LNCAP (cell line): ENCODE data around the gene BTBD6.

Source experiments
- TF ChIP-seq, protein P1 (sequence below): fragments of 450-650 bp; IDR thresholded peaks from 2 replicates; pipeline ENCODE4 v1.5.1; 2017; ENCODE audit warnings: mild to moderate bottlenecking

BTBD6 gene

DNA sequence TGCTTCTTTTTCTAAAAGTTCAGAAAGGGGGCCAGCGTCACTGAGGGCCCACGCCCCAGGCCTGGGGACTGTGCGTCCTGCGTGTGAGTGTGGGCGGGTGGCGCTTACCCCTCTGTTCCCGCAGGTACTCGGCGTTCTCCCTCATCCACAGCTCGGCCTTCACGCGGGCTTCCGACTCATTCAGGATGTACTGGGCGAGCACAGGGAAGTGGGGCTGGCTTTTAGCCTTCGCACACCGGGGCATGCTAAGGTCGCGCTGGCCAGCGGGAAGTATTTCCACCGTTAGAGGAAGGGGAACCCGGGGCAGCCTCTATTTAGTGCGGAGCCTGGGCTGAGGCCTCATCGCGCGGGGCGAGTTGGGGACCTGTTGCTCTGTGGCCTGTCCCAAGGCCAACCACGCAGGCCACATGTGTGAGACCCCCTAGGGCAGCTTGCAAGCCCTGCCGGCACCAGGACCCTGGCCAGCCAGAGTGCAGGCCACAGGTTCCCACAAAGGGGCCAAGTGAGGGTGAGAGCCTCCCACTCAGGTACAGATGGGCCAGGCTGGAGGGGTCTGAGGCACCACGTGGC, 29.2 kb upstream of the BTBD6 start:
- TF ChIP-seq, protein P1, sequence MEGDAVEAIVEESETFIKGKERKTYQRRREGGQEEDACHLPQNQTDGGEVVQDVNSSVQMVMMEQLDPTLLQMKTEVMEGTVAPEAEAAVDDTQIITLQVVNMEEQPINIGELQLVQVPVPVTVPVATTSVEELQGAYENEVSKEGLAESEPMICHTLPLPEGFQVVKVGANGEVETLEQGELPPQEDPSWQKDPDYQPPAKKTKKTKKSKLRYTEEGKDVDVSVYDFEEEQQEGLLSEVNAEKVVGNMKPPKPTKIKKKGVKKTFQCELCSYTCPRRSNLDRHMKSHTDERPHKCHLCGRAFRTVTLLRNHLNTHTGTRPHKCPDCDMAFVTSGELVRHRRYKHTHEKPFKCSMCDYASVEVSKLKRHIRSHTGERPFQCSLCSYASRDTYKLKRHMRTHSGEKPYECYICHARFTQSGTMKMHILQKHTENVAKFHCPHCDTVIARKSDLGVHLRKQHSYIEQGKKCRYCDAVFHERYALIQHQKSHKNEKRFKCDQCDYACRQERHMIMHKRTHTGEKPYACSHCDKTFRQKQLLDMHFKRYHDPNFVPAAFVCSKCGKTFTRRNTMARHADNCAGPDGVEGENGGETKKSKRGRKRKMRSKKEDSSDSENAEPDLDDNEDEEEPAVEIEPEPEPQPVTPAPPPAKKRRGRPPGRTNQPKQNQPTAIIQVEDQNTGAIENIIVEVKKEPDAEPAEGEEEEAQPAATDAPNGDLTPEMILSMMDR = no peak

DNA sequence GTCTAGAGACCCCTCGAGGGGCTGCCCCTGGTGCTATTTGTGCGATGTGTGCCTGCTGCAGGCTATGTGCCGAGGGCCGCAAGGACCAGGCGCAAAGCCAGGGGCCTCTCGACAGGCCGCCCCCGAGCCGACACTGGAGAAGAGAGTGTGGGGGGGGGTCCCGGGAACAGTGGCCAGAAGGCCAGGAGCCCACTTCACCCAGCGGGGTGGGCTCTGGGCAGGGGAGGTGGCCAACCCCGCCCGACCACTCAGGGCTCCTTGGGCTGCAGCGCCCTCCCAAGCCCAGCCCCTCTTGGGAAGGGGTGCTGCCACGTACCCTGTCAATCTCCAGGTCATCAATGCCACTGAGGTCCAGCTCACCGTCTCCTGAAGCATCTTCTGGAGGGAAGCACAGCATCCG, 28.6 kb upstream of the BTBD6 start:
- TF ChIP-seq, protein P1 = no peak

DNA sequence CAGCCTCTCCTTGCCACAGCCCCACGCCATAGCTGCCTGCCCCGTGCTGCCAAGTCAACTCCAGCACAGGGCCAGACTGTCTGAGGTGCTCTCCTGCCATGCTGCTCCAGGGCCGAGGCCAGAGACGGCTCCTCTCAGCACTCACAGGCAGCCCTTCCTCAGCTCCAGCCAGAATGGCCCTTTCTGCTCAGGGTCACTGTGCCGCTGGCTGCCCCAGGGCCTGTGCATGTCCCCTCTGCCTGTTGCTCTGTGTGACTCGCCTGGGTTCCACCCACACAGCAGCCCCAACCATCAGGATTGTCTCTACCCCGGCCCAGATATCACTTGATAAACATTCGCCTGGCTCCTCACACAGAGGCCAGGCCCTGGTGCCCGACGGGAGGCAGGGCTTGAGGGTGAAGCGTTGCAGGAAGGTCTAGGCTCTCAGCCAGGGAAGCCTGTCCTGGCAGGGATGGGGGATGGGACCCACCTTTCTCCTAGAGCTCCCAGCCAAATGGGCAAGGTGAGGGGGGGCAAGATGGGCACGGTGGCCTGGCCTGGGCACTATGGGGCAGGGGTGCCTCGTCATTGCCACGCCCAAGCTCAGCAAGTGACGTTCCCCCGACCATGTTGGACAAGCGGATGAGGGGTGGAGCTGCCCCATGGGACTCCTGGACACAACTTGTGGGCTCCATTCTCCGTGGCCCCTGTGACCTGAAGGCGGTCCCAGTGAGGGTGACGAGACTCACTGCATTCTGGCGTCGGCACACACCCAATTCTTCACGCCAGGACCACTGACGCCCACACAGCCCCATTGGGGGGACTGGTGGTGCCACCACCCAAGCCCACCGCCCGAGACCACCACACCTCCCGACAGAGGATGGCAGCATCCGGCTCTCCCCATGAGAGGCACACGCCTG, 27.4 kb upstream of the BTBD6 start:
- TF ChIP-seq, protein P1 = no peak

DNA sequence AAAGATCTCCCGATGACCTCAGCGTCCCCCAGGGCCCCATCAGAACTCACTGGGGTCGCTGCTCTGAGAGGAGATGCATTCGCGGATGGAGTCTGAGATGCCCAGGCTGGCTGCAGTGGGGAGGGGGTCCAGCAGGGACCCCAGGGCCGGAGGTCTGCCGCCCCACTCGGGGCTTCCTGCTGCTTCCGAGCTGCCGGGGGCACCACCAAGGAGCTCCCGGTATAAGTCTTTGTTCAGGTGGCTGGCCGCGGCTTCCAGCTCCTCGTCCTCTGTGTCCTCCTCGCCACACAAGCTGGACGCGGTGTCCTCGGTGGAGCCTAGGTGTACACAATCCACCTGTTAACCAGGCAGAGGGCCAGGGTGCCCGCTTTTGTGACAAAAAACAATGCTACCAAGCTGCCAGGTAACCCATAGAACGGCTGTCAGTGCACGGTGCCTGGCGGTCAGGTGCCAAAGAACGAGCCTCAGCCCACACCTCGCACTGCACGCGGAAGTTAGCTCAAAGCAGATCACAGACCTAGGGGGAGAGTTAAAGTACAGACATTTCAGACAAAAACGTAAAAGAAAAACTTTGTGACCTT, 26.6 kb upstream of the BTBD6 start:
- TF ChIP-seq, protein P1 = no peak

DNA sequence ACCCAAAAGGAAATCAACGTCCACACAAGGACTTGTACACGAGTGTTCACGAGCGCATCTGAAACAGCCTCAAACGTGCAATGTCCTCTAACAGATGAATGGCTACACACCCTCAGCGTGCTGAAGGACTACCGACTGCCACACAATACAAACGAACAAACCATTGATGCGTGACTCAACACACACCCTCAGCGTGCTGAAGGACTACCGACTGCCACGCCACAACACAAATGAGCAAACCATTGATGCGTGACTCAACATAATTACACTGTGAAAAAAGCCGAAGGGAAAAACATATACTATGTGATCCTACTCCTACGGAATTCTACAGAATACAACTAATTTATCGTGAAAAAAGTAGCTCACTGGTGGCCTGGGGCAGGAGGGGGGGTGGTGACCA, 25.1 kb upstream of the BTBD6 start:
- TF ChIP-seq, protein P1 = no peak

DNA sequence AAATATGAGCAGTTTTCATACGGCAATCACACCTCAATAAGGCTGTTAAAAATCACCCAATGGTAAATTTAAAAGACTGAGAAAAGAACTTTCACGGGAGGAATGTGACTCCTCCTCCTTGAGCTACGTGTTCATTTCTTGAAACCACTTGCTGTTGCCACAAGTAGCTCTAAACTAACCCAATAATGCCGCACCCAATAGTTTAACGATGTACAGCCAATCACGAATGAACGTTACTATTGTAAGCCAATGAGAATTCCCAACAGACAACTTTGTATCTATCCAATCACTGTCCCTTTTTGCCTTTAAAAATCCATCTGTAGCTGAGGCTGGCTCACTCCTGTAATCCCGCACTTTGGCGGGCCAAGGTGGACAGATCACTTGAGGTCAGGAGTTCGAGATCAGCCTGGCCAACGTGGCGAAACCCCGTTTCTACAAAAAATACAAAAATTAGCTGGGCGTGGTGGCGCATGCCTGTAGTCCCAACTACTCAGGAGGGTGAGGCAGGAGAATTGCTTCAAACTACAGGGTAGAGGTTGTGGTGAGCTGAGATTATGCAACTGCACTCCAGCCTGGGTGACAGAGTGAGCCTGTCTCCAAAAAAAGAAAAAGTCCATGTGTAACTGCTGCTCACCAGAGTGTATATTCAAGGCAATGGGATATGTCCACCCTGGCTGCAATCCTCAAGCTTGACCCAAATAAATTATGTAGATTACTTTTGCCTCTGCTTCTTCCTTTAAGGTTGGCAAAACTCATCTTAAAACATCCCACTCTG, 24.4 kb upstream of the BTBD6 start:
- TF ChIP-seq, protein P1 = no peak

DNA sequence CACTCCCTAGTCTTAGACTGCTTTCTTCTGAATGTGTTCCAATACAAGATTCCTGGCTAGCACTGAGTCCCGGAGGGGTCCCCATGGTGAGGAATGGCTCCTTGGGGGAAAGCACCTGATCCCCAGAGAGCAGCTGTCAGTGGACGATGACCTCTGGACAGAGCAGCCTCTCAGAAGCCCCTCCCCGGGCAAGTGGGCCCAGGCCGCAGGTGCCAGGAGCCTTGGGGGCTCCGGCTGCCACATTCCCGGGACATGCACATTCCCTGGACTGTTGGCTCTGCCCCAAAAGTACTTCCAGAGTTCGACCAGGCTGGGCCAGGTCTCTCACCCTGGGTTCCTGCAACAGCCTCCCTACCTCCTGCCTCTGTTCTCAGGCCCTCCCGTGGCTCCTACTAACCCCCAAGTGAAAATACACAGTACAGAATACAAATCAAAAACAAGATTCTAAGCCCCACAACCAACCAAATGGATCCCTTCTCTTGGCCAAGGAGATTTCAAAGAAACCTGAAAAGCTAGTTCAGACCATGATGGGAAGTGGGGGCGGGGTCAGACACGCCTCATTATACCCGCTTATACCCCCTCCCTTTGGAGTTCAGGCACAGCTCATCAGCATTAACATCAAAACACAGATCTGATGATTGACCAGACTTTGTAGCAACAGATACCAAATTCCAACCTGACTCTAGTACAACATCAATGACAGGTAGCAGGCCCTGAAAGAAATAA, 23.3 kb upstream of the BTBD6 start:
- TF ChIP-seq, protein P1 = no peak
